Natural killer cell treated with Interleukin-12 subunit alpha and Interleukin-12 subunit beta and Interleukin-15 and Interleukin-18, amount 100 ng/mL, for 72 hours (primary cell): ENCODE data around the gene RAD21L1. TPM values are rescaled to one million over a fixed set of nuclear protein-coding genes. Genes with fewer than 3 reads are reported as not detected.

Source experiments
- ATAC-seq, 2 donors: fragments of 150-1000 bp; cut with Tn5 transposase in 1 of 2; sonication (Bioruptor Pico), chemical (Tn5 transposase) in 1 of 2; 2 replicates each; pipeline ENCODE4 v1.10.0; 2021
- DNase-seq: peaks from one replicate; pipeline ENCODE4 v3.0.0; 2022; ENCODE audit warnings: low spot score
- H3K27ac Mint-ChIP-seq, 2 donors: 1 replicate in 1 of 2; 2 replicates in 1 of 2; pipeline ENCODE4 v1.8.0; 2022; ENCODE audit warnings: mixed read lengths in 2 of 2, mild to moderate bottlenecking in 1 of 2, moderate library complexity in 1 of 2
- H3K27me3 Mint-ChIP-seq, 2 donors: 1 replicate in 1 of 2; 2 replicates in 1 of 2; pipeline ENCODE4 v1.8.0; 2022; ENCODE audit warnings: mixed read lengths in 2 of 2
- H3K36me3 Mint-ChIP-seq: one replicate; pipeline ENCODE4 v1.8.0; 2022; ENCODE audit warnings: mixed read lengths
- H3K4me1 Mint-ChIP-seq, 2 donors: 1 replicate in 1 of 2; 2 replicates in 1 of 2; pipeline ENCODE4 v1.8.0; 2022; ENCODE audit warnings: low read depth in 2 of 2, mixed read lengths in 2 of 2, mild to moderate bottlenecking in 1 of 2
- H3K4me3 Mint-ChIP-seq: one replicate; pipeline ENCODE4 v1.8.0; 2022; ENCODE audit warnings: mixed read lengths
- H3K9me3 Mint-ChIP-seq: 2 replicates; pipeline ENCODE4 v1.8.0; 2022; ENCODE audit warnings: mixed read lengths
- total RNA-seq, 2 donors: library from RNA; stranded (reverse); gene quantifications; one replicate each; pipeline ENCODE4 v1.2.3, GENCODE V29; 2022

Gene RAD21L1
- total RNA-seq, 2 donors from 2014 or later = not detected

- no peak for ATAC-seq
- Mint-ChIP-seq H3K4me3 (no peak overlapping the region), H3K4me1 (peaks cover 0 to 10% of the 10 kb centered on the region in 2 donors), H3K27ac (no peak overlapping the region), H3K36me3 (no peaks in the 10 kb centered on the region), H3K9me3 (no peaks in the 10 kb centered on the region), H3K27me3 (peaks cover 16 to 22% of the 10 kb centered on the region in 2 donors)
- DNase-seq = no peak
Measured at GRCh38 chr20:1188347-1188746, 37.5 kb upstream of the RAD21L1 start.

GRCh38 chr20:1189827-1190226 lies 36.0 kb upstream of the RAD21L1 start:
- peaks cover 0 to 4% of the 10 kb centered on the region in 2 donors for H3K4me1 Mint-ChIP-seq
- H3K4me3 Mint-ChIP-seq = no peak overlapping the region
- H3K27me3 Mint-ChIP-seq = peaks cover 7 to 9% of the 10 kb centered on the region in 2 donors
- no peaks in the 10 kb centered on the region for H3K9me3 Mint-ChIP-seq
- no peaks in the 10 kb centered on the region for H3K36me3 Mint-ChIP-seq
- ATAC-seq = no peak
- no peak for DNase-seq
- no peak overlapping the region for H3K27ac Mint-ChIP-seq

GRCh38 chr20:1190847-1191246 lies 35.0 kb upstream of the RAD21L1 start:
- peaks cover 5 to 8% of the 10 kb centered on the region in 2 donors for H3K27me3 Mint-ChIP-seq
- DNase-seq = no peak
- no peaks in the 10 kb centered on the region for H3K9me3 Mint-ChIP-seq
- no peak overlapping the region for H3K27ac Mint-ChIP-seq
- H3K36me3 Mint-ChIP-seq = no peaks in the 10 kb centered on the region
- no peak overlapping the region for H3K4me3 Mint-ChIP-seq
- no peak for ATAC-seq
- H3K4me1 Mint-ChIP-seq = peaks cover 0 to 3% of the 10 kb centered on the region in 2 donors

GRCh38 chr20:1191299-1191698 lies 34.5 kb upstream of the RAD21L1 start:
- no peak for ATAC-seq
- no peaks in the 10 kb centered on the region for H3K36me3 Mint-ChIP-seq
- H3K27ac Mint-ChIP-seq = no peak overlapping the region

GRCh38 chr20:1195226-1195625 lies 30.6 kb upstream of the RAD21L1 start:
- no peak overlapping the region for H3K4me3 Mint-ChIP-seq
- ATAC-seq = no peak
- H3K27me3 Mint-ChIP-seq = no peaks in the 10 kb centered on the region
- DNase-seq = no peak
- H3K36me3 Mint-ChIP-seq = no peaks in the 10 kb centered on the region
- no peaks in the 10 kb centered on the region for H3K9me3 Mint-ChIP-seq
- no peaks in the 10 kb centered on the region for H3K4me1 Mint-ChIP-seq
- no peak overlapping the region for H3K27ac Mint-ChIP-seq

More at GRCh38 chr20:1191299-1191698, 34.5 kb upstream of the RAD21L1 start:
- peaks cover under 1 to 4% of the 10 kb centered on the region in 2 donors for H3K27me3 Mint-ChIP-seq
- H3K4me1 Mint-ChIP-seq = no peaks in the 10 kb centered on the region
- H3K4me3 Mint-ChIP-seq = no peak overlapping the region
- no peaks in the 10 kb centered on the region for H3K9me3 Mint-ChIP-seq
- no peak for DNase-seq

GRCh38 chr20:1196634-1197033 lies 29.2 kb upstream of the RAD21L1 start:
- Mint-ChIP-seq H3K27me3 (no peaks in the 10 kb centered on the region), H3K4me3 (no peak overlapping the region), H3K9me3 (no peaks in the 10 kb centered on the region), H3K27ac (no peak overlapping the region), H3K36me3 (no peaks in the 10 kb centered on the region), H3K4me1 (no peaks in the 10 kb centered on the region)
- ATAC-seq = no peak
- DNase-seq = no peak

GRCh38 chr20:1197801-1198200 lies 28.0 kb upstream of the RAD21L1 start:
- Mint-ChIP-seq H3K36me3 (no peaks in the 10 kb centered on the region), H3K27ac (no peak overlapping the region), H3K4me1 (no peaks in the 10 kb centered on the region), H3K9me3 (no peaks in the 10 kb centered on the region), H3K4me3 (no peak overlapping the region), H3K27me3 (no peaks in the 10 kb centered on the region)
- DNase-seq (no peak), ATAC-seq (no peak)

- ATAC-seq = no peak
- Mint-ChIP-seq H3K4me3 (no peak overlapping the region), H3K9me3 (no peaks in the 10 kb centered on the region)
Measured at GRCh38 chr20:1198751-1199150, 27.1 kb upstream of the RAD21L1 start.

GRCh38 chr20:1199212-1199873 lies 26.5 kb upstream of the RAD21L1 start:
- no peak for ATAC-seq
- DNase-seq = no peak
- no peak overlapping the region for H3K4me3 Mint-ChIP-seq
- H3K4me1 Mint-ChIP-seq = no peaks in the 10 kb centered on the region
- no peaks in the 10 kb centered on the region for H3K36me3 Mint-ChIP-seq
- no peaks in the 10 kb centered on the region for H3K27me3 Mint-ChIP-seq
- no peak overlapping the region for H3K27ac Mint-ChIP-seq
- H3K9me3 Mint-ChIP-seq = no peaks in the 10 kb centered on the region

More at GRCh38 chr20:1198751-1199150, 27.1 kb upstream of the RAD21L1 start:
- DNase-seq = no peak
- Mint-ChIP-seq H3K4me1 (no peaks in the 10 kb centered on the region), H3K27ac (no peak overlapping the region), H3K27me3 (no peaks in the 10 kb centered on the region), H3K36me3 (no peaks in the 10 kb centered on the region)

GRCh38 chr20:1199964-1200363 lies 25.9 kb upstream of the RAD21L1 start:
- Mint-ChIP-seq H3K4me3 (no peak overlapping the region), H3K4me1 (no peaks in the 10 kb centered on the region), H3K9me3 (no peaks in the 10 kb centered on the region), H3K27ac (no peak overlapping the region), H3K27me3 (no peaks in the 10 kb centered on the region), H3K36me3 (no peaks in the 10 kb centered on the region)
- DNase-seq (no peak), ATAC-seq (no peak)

- Mint-ChIP-seq H3K9me3 (no peaks in the 10 kb centered on the region), H3K4me3 (no peak within 1 kb of the TSS), H3K27ac (no peak within 1 kb of the TSS), H3K36me3 (no peaks in the 10 kb centered on the region), H3K4me1 (no peaks in the 10 kb centered on the region), H3K27me3 (peaks cover 0 to 3% of the 10 kb centered on the region in 2 donors)
- no peak for ATAC-seq
- DNase-seq = no peak
Measured at GRCh38 chr20:1202762-1203504, 22.9 kb upstream of the RAD21L1 start, which contains the start of gene C20orf202. TSS of gene C20orf202 (plus strand) at chr20:1203454. CDS start at chr20:1203586, 132 bp downstream.

- DNase-seq = no peak
- Mint-ChIP-seq H3K4me1 (no peaks in the 10 kb centered on the region), H3K27ac (no peak overlapping the region), H3K4me3 (no peak overlapping the region), H3K27me3 (peaks cover 0 to 3% of the 10 kb centered on the region in 2 donors), H3K36me3 (no peaks in the 10 kb centered on the region), H3K9me3 (no peaks in the 10 kb centered on the region)
- no peak for ATAC-seq
Measured at GRCh38 chr20:1203630-1204029, 22.2 kb upstream of the RAD21L1 start.

- Mint-ChIP-seq H3K4me1 (no peaks in the 10 kb centered on the region), H3K36me3 (no peaks in the 10 kb centered on the region), H3K27me3 (peaks cover 1 to 3% of the 10 kb centered on the region in 2 donors), H3K4me3 (no peak overlapping the region), H3K9me3 (no peaks in the 10 kb centered on the region), H3K27ac (no peak overlapping the region)
- DNase-seq (no peak), ATAC-seq (no peak)
Measured at GRCh38 chr20:1204113-1204512, 21.7 kb upstream of the RAD21L1 start.

- H3K4me3 Mint-ChIP-seq = no peak overlapping the region
- DNase-seq (no peak), ATAC-seq (no peak)
- H3K9me3 Mint-ChIP-seq = no peaks in the 10 kb centered on the region
- no peaks in the 10 kb centered on the region for H3K4me1 Mint-ChIP-seq
- no peaks in the 10 kb centered on the region for H3K36me3 Mint-ChIP-seq
- H3K27me3 Mint-ChIP-seq = peaks cover 3 to 6% of the 10 kb centered on the region in 2 donors
- H3K27ac Mint-ChIP-seq = no peak overlapping the region
Measured at GRCh38 chr20:1204576-1204975, 21.3 kb upstream of the RAD21L1 start.
